SK-N-SH (cell line): Measurements from ENCODE around the gene ZNF865. TPM values are rescaled to one million over a fixed set of nuclear protein-coding genes. Genes with fewer than 3 reads are reported as not detected.

Experiments
- CTCF ChIA-PET: fragments of 300-600, 350-600 bp; formaldehyde crosslinking; extraction: SDS; loops from one replicate; lab custom pipeline; 2021; lab: Yijun Ruan, JAX
- POLR2A ChIA-PET: fragments of 350-600 bp; sonication (Branson Sonifier 250); formaldehyde crosslinking; extraction: SDS; loops from one replicate; lab custom pipeline; 2020; ENCODE audit warnings: antibody characterized with exemption, inconsistent platforms; lab: Yijun Ruan, JAX
- DNase-seq: peaks from one replicate; pipeline ENCODE4 v3.0.0; 2012
- H2AFZ ChIP-seq: fragments of 200-600 bp; sonication (generic); 2 replicates; pipeline ENCODE4 v1.8.1; 2016; ENCODE audit warnings: antibody characterized with exemption, mild to moderate bottlenecking, low read depth
- H3F3A ChIP-seq: fragments of 200-600 bp; sonication (generic); replicated peaks from 2 replicates; pipeline ENCODE3; 2016; ENCODE audit warnings: antibody characterized with exemption, mild to moderate bottlenecking; ENCODE audit not compliant: insufficient read depth
- H3K27ac ChIP-seq, 2 experiments: fragments of 200-500 bp in 1 of 2; fragments of 200-600 bp in 1 of 2; sonication (Bioruptor generic) in 1 of 2; sonication (generic), shearing (Covaris generic) in 1 of 2; 2 replicates each; pipeline versions ENCODE4 v1.5.1 to v1.6.1; 2014 to 2016; ENCODE audit warnings: low read depth in 2 of 2, inconsistent platforms in 1 of 2, low read length in 1 of 2, mild to moderate bottlenecking in 1 of 2, mixed read lengths in 1 of 2
- H3K27me3 ChIP-seq: fragments of 200-600 bp; sonication (generic), shearing (Covaris generic); 2 replicates; pipeline ENCODE4 v1.6.1; 2016; ENCODE audit warnings: mixed run types; ENCODE audit not compliant: insufficient read depth
- H3K36me3 ChIP-seq, 2 experiments: fragments of 200-500 bp in 1 of 2; fragments of 200-600 bp in 1 of 2; sonication (Bioruptor generic) in 1 of 2; sonication (generic) in 1 of 2; replicated peaks in 1 of 2; 2 replicates each; pipeline versions ENCODE3 to v1.5.1; 2014 to 2016; ENCODE audit warnings: low read length in 1 of 2, mild to moderate bottlenecking in 1 of 2; ENCODE audit not compliant: insufficient read depth in 2 of 2, control insufficient read depth in 1 of 2
- H3K4me1 ChIP-seq, 2 experiments: fragments of 200-500 bp in 1 of 2; fragments of 200-600 bp in 1 of 2; sonication (Bioruptor generic) in 1 of 2; sonication (generic), shearing (Covaris generic) in 1 of 2; 2 replicates each; pipeline versions ENCODE4 v1.5.1 to v1.6.1; 2014 to 2016; ENCODE audit warnings: low read depth in 1 of 2, low read length in 1 of 2, mixed run types in 1 of 2; ENCODE audit not compliant: insufficient read depth in 2 of 2, control insufficient read depth in 1 of 2
- H3K4me2 ChIP-seq: fragments of 200-600 bp; sonication (generic), shearing (Covaris generic); 2 replicates; pipeline ENCODE4 v1.6.1; 2017; ENCODE audit warnings: mixed run types
- H3K4me3 ChIP-seq, 2 experiments: fragments of 200-500 bp in 1 of 2; fragments of 200-600 bp in 1 of 2; sonication (Bioruptor generic) in 1 of 2; sonication (generic), shearing (Covaris generic) in 1 of 2; 2 replicates each; pipeline versions ENCODE4 v1.5.1 to v1.8.1; 2014 to 2016; ENCODE audit warnings: low read depth in 2 of 2, inconsistent platforms in 1 of 2, low read length in 1 of 2, mild to moderate bottlenecking in 1 of 2, mixed read lengths in 1 of 2, moderate library complexity in 1 of 2
- H3K79me2 ChIP-seq: fragments of 200-600 bp; sonication (generic); 2 replicates; pipeline ENCODE4 v1.8.1; 2017; ENCODE audit warnings: mild to moderate bottlenecking; ENCODE audit not compliant: insufficient read depth
- H3K9ac ChIP-seq: fragments of 200-600 bp; sonication (generic); 2 replicates; pipeline ENCODE4 v1.6.1; 2017; ENCODE audit warnings: mixed run types
- H3K9me2 ChIP-seq: fragments of 200-600 bp; sonication (generic); 2 replicates; pipeline ENCODE4 v1.6.1; 2017; ENCODE audit warnings: mixed run types
- H3K9me3 ChIP-seq: fragments of 200-600 bp; sonication (generic); 2 replicates; pipeline ENCODE4 v1.6.1; 2017; ENCODE audit warnings: mixed run types, mild to moderate bottlenecking, moderate library complexity
- H4K20me1 ChIP-seq: fragments of 200-600 bp; sonication (generic); 2 replicates; pipeline ENCODE4 v1.6.1; 2017; ENCODE audit warnings: mild to moderate bottlenecking, mixed run types; ENCODE audit not compliant: insufficient read depth
- ELF1 ChIP-seq: IDR thresholded peaks from 2 replicates; pipeline ENCODE4 v1.4.0; 2012
- EP300 ChIP-seq, 2 experiments: IDR thresholded peaks; 2 replicates each; pipeline versions ENCODE4 v1.4.0 to v1.6.1; 2012; ENCODE audit warnings: borderline replicate concordance in 1 of 2, low read depth in 1 of 2, low read length in 1 of 2
- EZH2phosphoT487 ChIP-seq: fragments of 200-600 bp; sonication (generic); IDR thresholded peaks from 2 replicates; pipeline ENCODE4 v1.6.1; 2017; ENCODE audit warnings: low read depth, mixed run types, mild to moderate bottlenecking, antibody characterized with exemption, moderate library complexity, borderline replicate concordance
- FOSL2 ChIP-seq: IDR thresholded peaks from 2 replicates; pipeline ENCODE4 v1.4.0; 2012; ENCODE audit warnings: low read depth, mild to moderate bottlenecking, moderate library complexity, borderline replicate concordance
- FOXJ3 ChIP-seq: sonication (generic); formaldehyde crosslinking; IDR thresholded peaks from 2 replicates; pipeline ENCODE4 v1.5.1; 2020; ENCODE audit warnings: mild to moderate bottlenecking, missing genetic modification reagents
- FOXM1 ChIP-seq: IDR thresholded peaks from 2 replicates; pipeline ENCODE4 v1.4.0; 2012; ENCODE audit warnings: low read depth, mild to moderate bottlenecking
- GATA2 ChIP-seq: sonication (generic); formaldehyde crosslinking; IDR thresholded peaks from 2 replicates; pipeline ENCODE4 v1.5.0; 2020; ENCODE audit warnings: mild to moderate bottlenecking, missing genetic modification reagents
- IRF3 ChIP-seq: fragments of 150-350 bp; IDR thresholded peaks from 2 replicates; pipeline ENCODE4 v1.6.1; 2016; ENCODE audit warnings: mild to moderate bottlenecking, low read depth, low read length
- JUND ChIP-seq: IDR thresholded peaks from 2 replicates; pipeline ENCODE4 v1.4.0; 2012
- NFIC ChIP-seq: IDR thresholded peaks from 2 replicates; pipeline ENCODE4 v1.4.0; 2012; ENCODE audit warnings: borderline replicate concordance
- NRF1 ChIP-seq: IDR thresholded peaks from 2 replicates; pipeline ENCODE4 v1.6.1; 2012; ENCODE audit warnings: low read depth, mild to moderate bottlenecking, low read length
- PBX3 ChIP-seq: IDR thresholded peaks from 2 replicates; pipeline ENCODE4; 2012
- POLR2AphosphoS5 ChIP-seq: IDR thresholded peaks from 2 replicates; pipeline ENCODE4 v1.6.1; 2012; ENCODE audit warnings: low read depth, low read length
- RAD21 ChIP-seq: IDR thresholded peaks from 2 replicates; pipeline ENCODE4 v1.6.1; 2012; ENCODE audit warnings: mild to moderate bottlenecking, low read length
- RCOR1 ChIP-seq: fragments of 150-350 bp; IDR thresholded peaks from 2 replicates; pipeline ENCODE4 v1.6.1; 2017; ENCODE audit warnings: antibody characterized with exemption, low read length
- RXRA ChIP-seq: IDR thresholded peaks from 2 replicates; pipeline ENCODE4 v1.4.0; 2012; ENCODE audit warnings: low read depth, mild to moderate bottlenecking, borderline replicate concordance
- SIN3A ChIP-seq: IDR thresholded peaks from 2 replicates; pipeline ENCODE4 v1.6.1; 2012; ENCODE audit warnings: low read depth, mild to moderate bottlenecking, low read length, moderate library complexity, borderline replicate concordance
- TCF12 ChIP-seq: IDR thresholded peaks from 2 replicates; pipeline ENCODE4 v1.4.0; 2012
- TEAD4 ChIP-seq: IDR thresholded peaks from 2 replicates; pipeline ENCODE4 v1.4.0; 2012; ENCODE audit warnings: mild to moderate bottlenecking, borderline replicate concordance; ENCODE audit not compliant: insufficient read depth
- YY1 ChIP-seq: IDR thresholded peaks from 2 replicates; pipeline ENCODE4 v1.4.0; 2012; ENCODE audit warnings: low read depth, mild to moderate bottlenecking
- WGBS: methylation state at CpG from one replicate; pipeline ENCODE4 v1.1.6; 2017; ENCODE audit warnings: low lambda C conversion rate; 5-methylcytosine and 5-hydroxymethylcytosine counted together
- polyA plus RNA-seq, 3 experiments: library from polyadenylated mRNA; depleted of rRNA; stranded (reverse); fragments of >200 nt; gene quantifications; 2 replicates each; pipeline ENCODE4 v1.2.3, GENCODE V29; 2012

Gene ZNF865
- polyA plus RNA-seq, 1 of the 3 experiments (the other 2 are of a cell fraction), result 5.0 TPM

- Histone ChIP-seq H3K4me2 (peak overlapping the region; percentile 97), H3K4me1 (peaks cover 5 to 25% of the 10 kb centered on the region in 2 experiments; a peak in 1 of 4 replicates), H3K27ac (peak overlapping the region; percentile 72 to 83), H3K4me3 (peak overlapping the region; percentile 74 to 86), H2AFZ (no peak overlapping the region), H3K9me2 (no peaks in the 10 kb centered on the region), H3K79me2 (peaks cover 54% of the 10 kb centered on the region), H3K36me3 (peaks cover 0 to 6% of the 10 kb centered on the region in 2 experiments), H3K9ac (peak overlapping the region; percentile 99), H3F3A (peaks cover 29% of the 10 kb centered on the region), H4K20me1 (no peaks in the 10 kb centered on the region), H3K9me3 (no peaks in the 10 kb centered on the region), H3K27me3 (no peaks in the 10 kb centered on the region)
- ChIA-PET CTCF (interaction anchor here (1.0 to 5.0 kb wide), 6 partner anchors 11 to 168 kb away, joined by 3 to 28 read pairs (median 6); partner anchors contain the start of gene ZNF784), POLR2A (no interaction called here)
- no peak for DNase-seq
- 8% methylated on average over 8 of the region's 9 CpGs for WGBS
- TF ChIP-seq GATA2 (CRISPR knock-in tag) (no peak), NRF1 (no peak), RXRA (no peak), FOXJ3 (CRISPR knock-in tag) (no peak), EZH2phosphoT487 (no peak), FOXM1 (no peak), EP300 (IDR thresholded peaks at IDR 0.05; ENCODE audit: borderline replicate concordance in 1 of 2, low read depth in 1 of 2, low read length in 1 of 2) (no peak), POLR2AphosphoS5 (no peak), TEAD4 (no peak), ELF1 (no peak), FOSL2 (no peak), TCF12 (no peak), IRF3 (no peak), YY1 (no peak), NFIC (no peak), SIN3A (no peak), RAD21 (no peak), PBX3 (no peak), JUND (no peak), RCOR1 (no peak)
Observed at GRCh38 chr19:55635334-55635717, 29.9 kb downstream of the ZNF865 start.
